WTC11 (cell line): ENCODE results near the gene BATF2. TPM values are rescaled to one million over a fixed set of nuclear protein-coding genes. Genes with fewer than 3 reads are reported as not detected.
A peak's percentile ranks its signal among the peaks of the same experiment; 100 is the strongest.

Source experiments
- ATAC-seq: fragments of 200-7000 bp; cut with Tn5 transposase; 2 replicates; pipeline ENCODE4 v1.10.0; 2021; ENCODE audit warnings: mild to moderate bottlenecking, moderate library complexity
- CTCF ChIA-PET: fragments of 300-600 bp; sonication (Branson Sonifier 250); formaldehyde crosslinking; loops from one replicate; lab custom pipeline; 2021; ENCODE audit warnings: antibody characterized with exemption; lab: Charles Lee
- POLR2A ChIA-PET: fragments of 350-600 bp; sonication (Branson Sonifier 250); formaldehyde crosslinking; loops from one replicate; lab custom pipeline; 2021; ENCODE audit warnings: antibody characterized with exemption; lab: Charles Lee
- DNase-seq: peaks from one replicate; pipeline ENCODE4 v3.0.0; 2021; ENCODE audit warnings: low spot score
- H3K27ac Mint-ChIP-seq: 2 replicates; pipeline ENCODE4 v1.8.0; 2021; ENCODE audit warnings: mixed read lengths
- H3K27me3 Mint-ChIP-seq: 2 replicates; pipeline ENCODE4 v1.8.0; 2021; ENCODE audit warnings: low read depth, mild to moderate bottlenecking, moderate library complexity, mixed read lengths
- H3K36me3 Mint-ChIP-seq: 2 replicates; pipeline ENCODE4 v1.8.0; 2021; ENCODE audit warnings: mixed read lengths
- H3K4me1 Mint-ChIP-seq: 2 replicates; pipeline ENCODE4 v1.8.0; 2022; ENCODE audit warnings: mixed read lengths
- H3K4me3 Mint-ChIP-seq: 2 replicates; pipeline ENCODE4 v1.8.0; 2021; ENCODE audit warnings: mild to moderate bottlenecking, moderate library complexity, mixed read lengths
- H3K9me3 Mint-ChIP-seq: 2 replicates; pipeline ENCODE4 v1.8.0; 2021; ENCODE audit warnings: mixed read lengths
- CREB1 ChIP-seq: sonication (generic); formaldehyde crosslinking; IDR thresholded peaks from 2 replicates; pipeline ENCODE4 v1.8.0; 2023; ENCODE audit warnings: mild to moderate bottlenecking, missing genetic modification reagents
- FOXP1 ChIP-seq: sonication (generic); formaldehyde crosslinking; IDR thresholded peaks from 2 replicates; pipeline ENCODE4 v1.8.0; 2022; ENCODE audit warnings: missing genetic modification reagents, mild to moderate bottlenecking, moderate library complexity, borderline replicate concordance
- KAT7 ChIP-seq: sonication (generic); formaldehyde crosslinking; IDR thresholded peaks from 2 replicates; pipeline ENCODE4 v1.8.1; 2023; ENCODE audit warnings: missing genetic modification reagents, mild to moderate bottlenecking, borderline replicate concordance
- NR3C1 ChIP-seq: sonication (generic); formaldehyde crosslinking; conservative IDR thresholded peaks from 2 replicates; pipeline ENCODE4 v1.8.1; 2023; ENCODE audit warnings: low read depth, mild to moderate bottlenecking, missing genetic modification reagents
- SOX15 ChIP-seq: fragments of 250-450 bp; sonication (Bioruptor Pico); IDR thresholded peaks from 2 replicates; pipeline ENCODE4 v1.9.0; 2021; ENCODE audit warnings: mild to moderate bottlenecking
- TP53 ChIP-seq: sonication (generic); formaldehyde crosslinking; IDR thresholded peaks from 2 replicates; pipeline ENCODE4 v1.8.1; 2023; ENCODE audit warnings: mild to moderate bottlenecking, missing genetic modification reagents
- ZNF671 ChIP-seq: fragments of 250-450 bp; sonication (Bioruptor Pico); IDR thresholded peaks from 2 replicates; pipeline ENCODE4 v1.8.0; 2021; ENCODE audit warnings: mild to moderate bottlenecking
- total RNA-seq: library from RNA; stranded (reverse); gene quantifications from 3 replicates; pipeline ENCODE4 v1.2.3, GENCODE V29; 2021
- TF ChIP-seq, protein P1 (sequence below): sonication (generic); formaldehyde crosslinking; IDR thresholded peaks from 2 replicates; pipeline ENCODE4 v1.8.0; 2022; ENCODE audit warnings: missing genetic modification reagents
- TF ChIP-seq, protein P2 (sequence below): fragments of 250-450 bp; sonication (Bioruptor Pico); IDR thresholded peaks from 2 replicates; pipeline ENCODE4 v1.9.0; 2021; ENCODE audit warnings: moderate library complexity, mild to moderate bottlenecking, inconsistent platforms, borderline replicate concordance
- TF ChIP-seq, protein P3 (sequence below): sonication (generic); formaldehyde crosslinking; IDR thresholded peaks from 2 replicates; pipeline ENCODE4 v1.8.0; 2022; ENCODE audit warnings: mild to moderate bottlenecking, missing genetic modification reagents
- TF ChIP-seq, protein P4 (sequence below): sonication (generic); formaldehyde crosslinking; IDR thresholded peaks from 2 replicates; pipeline ENCODE4 v1.8.1; 2023; ENCODE audit warnings: mild to moderate bottlenecking, missing genetic modification reagents
- TF ChIP-seq, protein P5 (sequence below): sonication (generic); formaldehyde crosslinking; IDR thresholded peaks from 2 replicates; pipeline ENCODE4 v1.8.1; 2022; ENCODE audit warnings: mild to moderate bottlenecking, moderate library complexity, missing genetic modification reagents
- TF ChIP-seq, protein P6 (sequence below): sonication (generic); formaldehyde crosslinking; IDR thresholded peaks from 2 replicates; pipeline ENCODE4 v1.8.0; 2023; ENCODE audit warnings: missing genetic modification reagents, mild to moderate bottlenecking, borderline replicate concordance
- TF ChIP-seq, protein P7 (sequence below): sonication (generic); formaldehyde crosslinking; conservative IDR thresholded peaks from 2 replicates; pipeline ENCODE4 v1.8.1; 2023; ENCODE audit warnings: mild to moderate bottlenecking, low read depth, missing genetic modification reagents, moderate library complexity

Gene BATF2
- total RNA-seq, 1 experiment from 2014 or later, result 1.3 TPM

DNA sequence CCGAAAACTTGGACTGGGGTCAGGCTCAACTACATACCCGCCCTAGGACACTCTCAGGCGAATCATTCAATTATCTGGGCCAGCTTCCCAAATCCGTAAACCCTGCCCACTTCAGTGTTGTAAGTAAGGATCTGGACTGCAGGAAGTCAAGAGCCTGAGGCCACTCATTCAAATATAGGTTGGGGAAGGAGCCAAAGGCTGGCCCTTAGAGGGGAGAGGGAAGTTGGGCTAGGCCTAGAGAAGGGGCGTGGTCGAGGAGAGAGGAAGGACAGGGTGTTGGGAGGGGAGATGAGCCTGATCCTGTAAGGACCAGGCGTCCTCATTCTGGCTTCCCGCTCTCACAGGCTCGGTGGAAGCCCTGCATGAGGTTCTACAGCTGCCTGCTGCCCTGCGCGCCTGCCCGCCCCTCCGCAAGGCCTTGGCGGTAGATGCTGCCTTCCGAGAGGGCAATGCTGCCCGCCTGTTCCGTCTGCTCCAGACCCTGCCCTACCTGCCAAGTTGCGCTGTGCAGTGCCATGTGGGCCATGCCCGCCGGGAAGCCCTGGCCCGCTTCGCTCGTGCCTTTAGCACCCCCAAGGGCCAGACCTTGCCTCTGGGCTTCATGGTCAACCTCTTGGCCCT, 47.2 kb upstream of the BATF2 start:
- Mint-ChIP-seq H3K9me3 (no peaks in the 10 kb centered on the region), H3K4me3 (no peak overlapping the region), H3K4me1 (peaks cover 21% of the 10 kb centered on the region), H3K27ac (no peak overlapping the region), H3K36me3 (peaks cover 5% of the 10 kb centered on the region), H3K27me3 (no peaks in the 10 kb centered on the region)
- CTCF ChIA-PET, result no interaction called here
- DNase-seq, result no peak
- no peak for ATAC-seq
- POLR2A ChIA-PET, result no interaction called here
- TF ChIP-seq CREB1, result no peak
- TF ChIP-seq, protein P1, sequence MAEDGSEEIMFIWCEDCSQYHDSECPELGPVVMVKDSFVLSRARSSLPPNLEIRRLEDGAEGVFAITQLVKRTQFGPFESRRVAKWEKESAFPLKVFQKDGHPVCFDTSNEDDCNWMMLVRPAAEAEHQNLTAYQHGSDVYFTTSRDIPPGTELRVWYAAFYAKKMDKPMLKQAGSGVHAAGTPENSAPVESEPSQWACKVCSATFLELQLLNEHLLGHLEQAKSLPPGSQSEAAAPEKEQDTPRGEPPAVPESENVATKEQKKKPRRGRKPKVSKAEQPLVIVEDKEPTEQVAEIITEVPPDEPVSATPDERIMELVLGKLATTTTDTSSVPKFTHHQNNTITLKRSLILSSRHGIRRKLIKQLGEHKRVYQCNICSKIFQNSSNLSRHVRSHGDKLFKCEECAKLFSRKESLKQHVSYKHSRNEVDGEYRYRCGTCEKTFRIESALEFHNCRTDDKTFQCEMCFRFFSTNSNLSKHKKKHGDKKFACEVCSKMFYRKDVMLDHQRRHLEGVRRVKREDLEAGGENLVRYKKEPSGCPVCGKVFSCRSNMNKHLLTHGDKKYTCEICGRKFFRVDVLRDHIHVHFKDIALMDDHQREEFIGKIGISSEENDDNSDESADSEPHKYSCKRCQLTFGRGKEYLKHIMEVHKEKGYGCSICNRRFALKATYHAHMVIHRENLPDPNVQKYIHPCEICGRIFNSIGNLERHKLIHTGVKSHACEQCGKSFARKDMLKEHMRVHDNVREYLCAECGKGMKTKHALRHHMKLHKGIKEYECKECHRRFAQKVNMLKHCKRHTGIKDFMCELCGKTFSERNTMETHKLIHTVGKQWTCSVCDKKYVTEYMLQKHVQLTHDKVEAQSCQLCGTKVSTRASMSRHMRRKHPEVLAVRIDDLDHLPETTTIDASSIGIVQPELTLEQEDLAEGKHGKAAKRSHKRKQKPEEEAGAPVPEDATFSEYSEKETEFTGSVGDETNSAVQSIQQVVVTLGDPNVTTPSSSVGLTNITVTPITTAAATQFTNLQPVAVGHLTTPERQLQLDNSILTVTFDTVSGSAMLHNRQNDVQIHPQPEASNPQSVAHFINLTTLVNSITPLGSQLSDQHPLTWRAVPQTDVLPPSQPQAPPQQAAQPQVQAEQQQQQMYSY (CRISPR knock-in tag), result no peak
- no peak for TF ChIP-seq NR3C1 (CRISPR knock-in tag)
- TF ChIP-seq, protein P2, sequence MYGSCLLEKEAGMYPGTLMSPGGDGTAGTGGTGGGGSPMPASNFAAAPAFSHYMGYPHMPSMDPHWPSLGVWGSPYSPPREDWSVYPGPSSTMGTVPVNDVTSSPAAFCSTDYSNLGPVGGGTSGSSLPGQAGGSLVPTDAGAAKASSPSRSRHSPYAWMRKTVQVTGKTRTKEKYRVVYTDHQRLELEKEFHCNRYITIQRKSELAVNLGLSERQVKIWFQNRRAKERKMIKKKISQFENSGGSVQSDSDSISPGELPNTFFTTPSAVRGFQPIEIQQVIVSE (CRISPR knock-in tag), result no peak
- TF ChIP-seq, protein P3, sequence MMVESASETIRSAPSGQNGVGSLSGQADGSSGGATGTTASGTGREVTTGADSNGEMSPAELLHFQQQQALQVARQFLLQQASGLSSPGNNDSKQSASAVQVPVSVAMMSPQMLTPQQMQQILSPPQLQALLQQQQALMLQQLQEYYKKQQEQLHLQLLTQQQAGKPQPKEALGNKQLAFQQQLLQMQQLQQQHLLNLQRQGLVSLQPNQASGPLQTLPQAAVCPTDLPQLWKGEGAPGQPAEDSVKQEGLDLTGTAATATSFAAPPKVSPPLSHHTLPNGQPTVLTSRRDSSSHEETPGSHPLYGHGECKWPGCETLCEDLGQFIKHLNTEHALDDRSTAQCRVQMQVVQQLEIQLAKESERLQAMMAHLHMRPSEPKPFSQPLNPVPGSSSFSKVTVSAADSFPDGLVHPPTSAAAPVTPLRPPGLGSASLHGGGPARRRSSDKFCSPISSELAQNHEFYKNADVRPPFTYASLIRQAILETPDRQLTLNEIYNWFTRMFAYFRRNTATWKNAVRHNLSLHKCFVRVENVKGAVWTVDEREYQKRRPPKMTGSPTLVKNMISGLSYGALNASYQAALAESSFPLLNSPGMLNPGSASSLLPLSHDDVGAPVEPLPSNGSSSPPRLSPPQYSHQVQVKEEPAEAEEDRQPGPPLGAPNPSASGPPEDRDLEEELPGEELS, result no peak
- TF ChIP-seq, protein P4, sequence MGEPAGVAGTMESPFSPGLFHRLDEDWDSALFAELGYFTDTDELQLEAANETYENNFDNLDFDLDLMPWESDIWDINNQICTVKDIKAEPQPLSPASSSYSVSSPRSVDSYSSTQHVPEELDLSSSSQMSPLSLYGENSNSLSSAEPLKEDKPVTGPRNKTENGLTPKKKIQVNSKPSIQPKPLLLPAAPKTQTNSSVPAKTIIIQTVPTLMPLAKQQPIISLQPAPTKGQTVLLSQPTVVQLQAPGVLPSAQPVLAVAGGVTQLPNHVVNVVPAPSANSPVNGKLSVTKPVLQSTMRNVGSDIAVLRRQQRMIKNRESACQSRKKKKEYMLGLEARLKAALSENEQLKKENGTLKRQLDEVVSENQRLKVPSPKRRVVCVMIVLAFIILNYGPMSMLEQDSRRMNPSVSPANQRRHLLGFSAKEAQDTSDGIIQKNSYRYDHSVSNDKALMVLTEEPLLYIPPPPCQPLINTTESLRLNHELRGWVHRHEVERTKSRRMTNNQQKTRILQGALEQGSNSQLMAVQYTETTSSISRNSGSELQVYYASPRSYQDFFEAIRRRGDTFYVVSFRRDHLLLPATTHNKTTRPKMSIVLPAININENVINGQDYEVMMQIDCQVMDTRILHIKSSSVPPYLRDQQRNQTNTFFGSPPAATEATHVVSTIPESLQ, result no peak
- TF ChIP-seq TP53 (CRISPR knock-in tag), result no peak

DNA sequence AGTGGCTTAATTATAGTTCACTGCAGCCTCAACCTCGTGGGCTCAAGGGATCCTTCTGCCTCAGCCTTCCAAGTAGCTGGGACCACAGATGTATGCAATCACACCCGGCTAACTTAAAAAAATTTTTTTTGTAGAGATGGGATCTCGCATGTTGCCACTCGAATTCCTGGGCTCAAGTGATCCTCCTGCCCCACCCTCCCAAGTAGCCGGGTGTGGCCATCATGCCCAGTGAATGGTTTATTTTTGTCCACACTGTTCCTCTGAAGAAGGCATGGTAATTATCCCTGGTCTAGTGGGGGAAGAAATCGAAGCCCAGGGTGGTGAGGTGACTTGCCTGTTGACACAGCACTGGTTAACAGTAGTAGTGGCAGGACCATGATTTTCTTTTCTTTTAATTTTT, 46.1 kb upstream of the BATF2 start:
- no peak for DNase-seq
- POLR2A ChIA-PET, result no interaction called here
- TF ChIP-seq, protein P5, sequence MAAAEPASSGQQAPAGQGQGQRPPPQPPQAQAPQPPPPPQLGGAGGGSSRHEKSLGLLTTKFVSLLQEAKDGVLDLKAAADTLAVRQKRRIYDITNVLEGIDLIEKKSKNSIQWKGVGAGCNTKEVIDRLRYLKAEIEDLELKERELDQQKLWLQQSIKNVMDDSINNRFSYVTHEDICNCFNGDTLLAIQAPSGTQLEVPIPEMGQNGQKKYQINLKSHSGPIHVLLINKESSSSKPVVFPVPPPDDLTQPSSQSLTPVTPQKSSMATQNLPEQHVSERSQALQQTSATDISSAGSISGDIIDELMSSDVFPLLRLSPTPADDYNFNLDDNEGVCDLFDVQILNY (CRISPR knock-in tag), result no peak
- TF ChIP-seq SOX15 (CRISPR knock-in tag), result no peak
- TF ChIP-seq, protein P6, sequence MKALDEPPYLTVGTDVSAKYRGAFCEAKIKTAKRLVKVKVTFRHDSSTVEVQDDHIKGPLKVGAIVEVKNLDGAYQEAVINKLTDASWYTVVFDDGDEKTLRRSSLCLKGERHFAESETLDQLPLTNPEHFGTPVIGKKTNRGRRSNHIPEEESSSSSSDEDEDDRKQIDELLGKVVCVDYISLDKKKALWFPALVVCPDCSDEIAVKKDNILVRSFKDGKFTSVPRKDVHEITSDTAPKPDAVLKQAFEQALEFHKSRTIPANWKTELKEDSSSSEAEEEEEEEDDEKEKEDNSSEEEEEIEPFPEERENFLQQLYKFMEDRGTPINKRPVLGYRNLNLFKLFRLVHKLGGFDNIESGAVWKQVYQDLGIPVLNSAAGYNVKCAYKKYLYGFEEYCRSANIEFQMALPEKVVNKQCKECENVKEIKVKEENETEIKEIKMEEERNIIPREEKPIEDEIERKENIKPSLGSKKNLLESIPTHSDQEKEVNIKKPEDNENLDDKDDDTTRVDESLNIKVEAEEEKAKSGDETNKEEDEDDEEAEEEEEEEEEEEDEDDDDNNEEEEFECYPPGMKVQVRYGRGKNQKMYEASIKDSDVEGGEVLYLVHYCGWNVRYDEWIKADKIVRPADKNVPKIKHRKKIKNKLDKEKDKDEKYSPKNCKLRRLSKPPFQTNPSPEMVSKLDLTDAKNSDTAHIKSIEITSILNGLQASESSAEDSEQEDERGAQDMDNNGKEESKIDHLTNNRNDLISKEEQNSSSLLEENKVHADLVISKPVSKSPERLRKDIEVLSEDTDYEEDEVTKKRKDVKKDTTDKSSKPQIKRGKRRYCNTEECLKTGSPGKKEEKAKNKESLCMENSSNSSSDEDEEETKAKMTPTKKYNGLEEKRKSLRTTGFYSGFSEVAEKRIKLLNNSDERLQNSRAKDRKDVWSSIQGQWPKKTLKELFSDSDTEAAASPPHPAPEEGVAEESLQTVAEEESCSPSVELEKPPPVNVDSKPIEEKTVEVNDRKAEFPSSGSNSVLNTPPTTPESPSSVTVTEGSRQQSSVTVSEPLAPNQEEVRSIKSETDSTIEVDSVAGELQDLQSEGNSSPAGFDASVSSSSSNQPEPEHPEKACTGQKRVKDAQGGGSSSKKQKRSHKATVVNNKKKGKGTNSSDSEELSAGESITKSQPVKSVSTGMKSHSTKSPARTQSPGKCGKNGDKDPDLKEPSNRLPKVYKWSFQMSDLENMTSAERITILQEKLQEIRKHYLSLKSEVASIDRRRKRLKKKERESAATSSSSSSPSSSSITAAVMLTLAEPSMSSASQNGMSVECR (CRISPR knock-in tag), result no peak
- no peak for TF ChIP-seq FOXP1 (CRISPR knock-in tag)
- no peak for TF ChIP-seq KAT7 (CRISPR knock-in tag)
- TF ChIP-seq, protein P7, sequence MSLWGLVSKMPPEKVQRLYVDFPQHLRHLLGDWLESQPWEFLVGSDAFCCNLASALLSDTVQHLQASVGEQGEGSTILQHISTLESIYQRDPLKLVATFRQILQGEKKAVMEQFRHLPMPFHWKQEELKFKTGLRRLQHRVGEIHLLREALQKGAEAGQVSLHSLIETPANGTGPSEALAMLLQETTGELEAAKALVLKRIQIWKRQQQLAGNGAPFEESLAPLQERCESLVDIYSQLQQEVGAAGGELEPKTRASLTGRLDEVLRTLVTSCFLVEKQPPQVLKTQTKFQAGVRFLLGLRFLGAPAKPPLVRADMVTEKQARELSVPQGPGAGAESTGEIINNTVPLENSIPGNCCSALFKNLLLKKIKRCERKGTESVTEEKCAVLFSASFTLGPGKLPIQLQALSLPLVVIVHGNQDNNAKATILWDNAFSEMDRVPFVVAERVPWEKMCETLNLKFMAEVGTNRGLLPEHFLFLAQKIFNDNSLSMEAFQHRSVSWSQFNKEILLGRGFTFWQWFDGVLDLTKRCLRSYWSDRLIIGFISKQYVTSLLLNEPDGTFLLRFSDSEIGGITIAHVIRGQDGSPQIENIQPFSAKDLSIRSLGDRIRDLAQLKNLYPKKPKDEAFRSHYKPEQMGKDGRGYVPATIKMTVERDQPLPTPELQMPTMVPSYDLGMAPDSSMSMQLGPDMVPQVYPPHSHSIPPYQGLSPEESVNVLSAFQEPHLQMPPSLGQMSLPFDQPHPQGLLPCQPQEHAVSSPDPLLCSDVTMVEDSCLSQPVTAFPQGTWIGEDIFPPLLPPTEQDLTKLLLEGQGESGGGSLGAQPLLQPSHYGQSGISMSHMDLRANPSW (CRISPR knock-in tag), result no peak
- no peak for TF ChIP-seq ZNF671 (CRISPR knock-in tag)

More for the DNA sequence above, 46.1 kb upstream of the BATF2 start:
- Mint-ChIP-seq H3K27ac (no peak overlapping the region), H3K4me3 (peak overlapping the region; percentile 90), H3K36me3 (peaks cover 5% of the 10 kb centered on the region), H3K4me1 (peaks cover 14% of the 10 kb centered on the region), H3K27me3 (no peaks in the 10 kb centered on the region), H3K9me3 (no peaks in the 10 kb centered on the region)
- CTCF ChIA-PET, result interaction anchor here (0.6 to 3.4 kb wide), 3 partner anchors 15 to 29 kb away, joined by 3 to 17 read pairs (median 4); partner anchors contain the start of gene ARL2
- ATAC-seq, result no peak
